Vagina (tissue), 2 donors: Measurements from ENCODE around the gene ZNRF2.
"Not testable (repeated sequence)": the region's sequence is repeated elsewhere in the genome, so short reads cannot be mapped to it uniquely, and the experiment has no call there.

Experiments used
- CTCF ChIP-seq, 3 experiments: fragments of 450-650 bp in 2 of 3; fragments of 200-600 bp in 1 of 3; sonication (generic) in 1 of 3; IDR thresholded peaks; one replicate each; pipeline ENCODE4 v1.5.1; 2017 to 2019; ENCODE audit warnings: antibody characterized with exemption in 3 of 3, mild to moderate bottlenecking in 2 of 3, moderate library complexity in 2 of 3
- POLR2A ChIP-seq, 2 donors: fragments of 450-650 bp; IDR thresholded peaks; one replicate each; pipeline ENCODE4 v1.6.1; 2017; ENCODE audit warnings: antibody characterized with exemption in 2 of 2, mild to moderate bottlenecking in 2 of 2, moderate library complexity in 2 of 2

- not testable (repeated sequence) for TF ChIP-seq CTCF, POLR2A (IDR thresholded peaks at IDR 0.05)
Measured at GRCh38 chr7:30290317-30290716, 5.9 kb downstream of the ZNRF2 start.
